ENCODE data around the gene TSPO. TPM values are rescaled to one million over a fixed set of nuclear protein-coding genes. Genes with fewer than 3 reads are reported as not detected.

Gene TSPO
- total RNA-seq: 675 and 680 TPM in 2 replicates

GRCh38 chr22:43151251-43152002 lies at the start of gene TSPO:
Gene TSPO (plus strand): TSS chr22:43151559. CDS start chr22:43159239, 7,680 bp downstream.

GRCh38 chr22:43110444-43110926 lies 40.9 kb upstream of the TSPO start, which contains the start of gene BIK:
Gene BIK (plus strand): TSS chr22:43110750. CDS start chr22:43124023, 13,273 bp downstream.

GRCh38 chr22:43142880-43143562 lies 8.3 kb upstream of the TSPO start, which contains the start of gene MCAT:
Gene MCAT (minus strand): TSS chr22:43143398. CDS start chr22:43143348, 50 bp downstream.

GRCh38 chr22:43186272-43187170 lies 35.2 kb downstream of the TSPO start, which contains the start of gene TTLL12:
Gene TTLL12 (minus strand): TSS chr22:43187134. CDS start chr22:43187069, 65 bp downstream.

Other genes with a start within 250 kb of the TSPO start
- 52.2 and 60.3 TPM in 2 replicates for gene PACSIN2, start 136.4 kb upstream of the TSPO start, total RNA-seq
- 5.4 and 13.3 TPM in 2 replicates for gene TTLL1, start 62.2 kb upstream of the TSPO start, total RNA-seq
- 4.1 and 9.5 TPM in 2 replicates for gene BIK, start 40.8 kb upstream of the TSPO start, total RNA-seq
- gene MCAT, start 8.2 kb upstream of the TSPO start, total RNA-seq: 29.3 and 32.6 TPM in 2 replicates
- gene TTLL12, start 35.6 kb downstream of the TSPO start, total RNA-seq: 60.8 and 85.9 TPM in 2 replicates
- under 0.01 TPM in 1 of 2 replicates, not detected in the other for gene SCUBE1, start 191.8 kb downstream of the TSPO start, total RNA-seq

All from mesangial cell (primary cell).